Stomach smooth muscle (tissue), 2 donors: ENCODE data around the gene RBMS3.

Source experiments
- H3K27ac ChIP-seq: one replicate; pipeline ENCODE4 v1.7.0; 2013; ENCODE audit warnings: mild to moderate bottlenecking, low read length, inconsistent platforms
- H3K27me3 ChIP-seq, 2 donors: one replicate each; pipeline ENCODE4 v1.7.0; 2013; ENCODE audit warnings: low read length in 2 of 2; ENCODE audit not compliant: insufficient read depth in 2 of 2, control insufficient read depth in 1 of 2
- H3K36me3 ChIP-seq, 2 donors: one replicate each; pipeline ENCODE4 v1.7.0; 2013; ENCODE audit warnings: low read length in 2 of 2; ENCODE audit not compliant: control insufficient read depth in 2 of 2, insufficient read depth in 2 of 2
- H3K4me1 ChIP-seq: one replicate; pipeline ENCODE4 v1.7.0; 2013; ENCODE audit warnings: low read length; ENCODE audit not compliant: control insufficient read depth, insufficient read depth
- H3K4me3 ChIP-seq, 2 donors: one replicate each; pipeline ENCODE4 v1.7.0; 2013; ENCODE audit warnings: low read length in 2 of 2
- H3K9ac ChIP-seq, 2 donors: one replicate each; pipeline ENCODE4 v1.7.0; 2013; ENCODE audit warnings: low read length in 2 of 2, mild to moderate bottlenecking in 1 of 2
- H3K9me3 ChIP-seq, 2 donors: one replicate each; pipeline ENCODE4 v1.7.0; 2013; ENCODE audit warnings: low read length in 2 of 2; ENCODE audit not compliant: control insufficient read depth in 2 of 2
- donor health status: healthy.
- donor health status: Pancreatic carcinoma.

RBMS3 gene

DNA sequence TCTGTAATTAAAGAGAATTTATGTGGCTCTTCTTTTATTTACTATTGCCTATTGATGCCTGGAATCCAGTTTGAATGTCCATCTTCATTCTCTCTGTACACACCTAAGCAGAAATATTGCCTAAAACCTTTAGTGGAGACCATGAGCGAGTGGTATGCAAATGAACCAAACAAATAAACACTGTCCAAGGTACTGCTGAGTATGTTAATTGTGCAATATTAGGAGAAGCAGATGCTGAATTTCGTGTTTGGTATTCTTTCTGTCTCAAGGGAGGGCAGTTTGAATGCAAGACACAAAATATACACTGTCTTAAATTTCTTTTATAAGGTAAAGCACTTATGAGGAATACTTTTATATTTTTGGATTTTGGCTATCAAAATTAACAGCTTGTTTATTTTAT, 440.9 kb downstream of the RBMS3 start:
- no peak overlapping the region for H3K9ac ChIP-seq
- no peak overlapping the region for H3K4me3 ChIP-seq
- H3K27ac ChIP-seq = no peak overlapping the region
- H3K4me1 ChIP-seq = no peaks in the 10 kb centered on the region
- H3K36me3 ChIP-seq = no peaks in the 10 kb centered on the region
- H3K9me3 ChIP-seq = no peaks in the 10 kb centered on the region
- no peaks in the 10 kb centered on the region for H3K27me3 ChIP-seq

DNA sequence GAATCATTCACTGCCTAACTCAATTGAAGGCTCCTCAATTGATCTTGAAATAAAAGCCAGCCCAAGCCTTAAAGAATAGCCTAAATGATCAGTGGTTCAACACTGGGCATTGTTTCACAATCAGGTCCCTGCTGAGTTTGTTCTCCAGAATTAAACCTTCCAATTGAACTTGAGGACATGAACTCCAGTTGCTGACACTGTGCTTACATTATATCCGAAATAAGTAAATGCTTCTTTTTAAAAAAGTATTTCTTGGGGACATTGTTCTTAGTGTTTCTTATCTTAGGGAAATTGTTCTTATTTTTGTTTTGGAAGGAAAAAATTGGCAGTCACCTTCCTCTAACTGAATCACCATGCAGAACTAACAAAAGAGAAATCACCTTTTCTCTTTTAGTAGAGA, 450.2 kb downstream of the RBMS3 start:
- Histone ChIP-seq H3K27ac (no peak overlapping the region), H3K9me3 (no peaks in the 10 kb centered on the region), H3K4me3 (no peak overlapping the region), H3K4me1 (no peaks in the 10 kb centered on the region), H3K27me3 (no peaks in the 10 kb centered on the region), H3K9ac (no peak overlapping the region), H3K36me3 (no peaks in the 10 kb centered on the region)

DNA sequence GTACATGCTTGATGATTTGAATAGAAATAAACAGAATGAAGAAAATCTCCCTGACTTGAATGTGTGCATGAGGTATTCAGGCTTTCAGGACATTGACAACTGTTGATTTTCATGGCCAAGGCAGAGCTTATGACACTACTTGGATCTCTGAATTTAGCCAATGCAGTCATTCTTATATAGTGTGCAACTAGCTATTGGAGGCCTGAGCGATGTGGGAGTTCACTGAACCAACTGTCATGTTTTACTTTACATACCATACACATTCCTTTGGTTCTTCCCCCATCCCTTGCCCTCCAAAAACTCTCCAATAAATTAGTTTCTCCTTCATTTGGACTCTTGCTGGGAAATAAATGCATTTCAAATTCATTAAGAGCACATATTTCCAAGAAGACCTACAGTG, 460.4 kb downstream of the RBMS3 start:
- Histone ChIP-seq H3K36me3 (no peaks in the 10 kb centered on the region), H3K4me3 (no peak overlapping the region), H3K27me3 (no peaks in the 10 kb centered on the region), H3K9me3 (no peaks in the 10 kb centered on the region), H3K27ac (no peak overlapping the region), H3K9ac (no peak overlapping the region), H3K4me1 (no peaks in the 10 kb centered on the region)

DNA sequence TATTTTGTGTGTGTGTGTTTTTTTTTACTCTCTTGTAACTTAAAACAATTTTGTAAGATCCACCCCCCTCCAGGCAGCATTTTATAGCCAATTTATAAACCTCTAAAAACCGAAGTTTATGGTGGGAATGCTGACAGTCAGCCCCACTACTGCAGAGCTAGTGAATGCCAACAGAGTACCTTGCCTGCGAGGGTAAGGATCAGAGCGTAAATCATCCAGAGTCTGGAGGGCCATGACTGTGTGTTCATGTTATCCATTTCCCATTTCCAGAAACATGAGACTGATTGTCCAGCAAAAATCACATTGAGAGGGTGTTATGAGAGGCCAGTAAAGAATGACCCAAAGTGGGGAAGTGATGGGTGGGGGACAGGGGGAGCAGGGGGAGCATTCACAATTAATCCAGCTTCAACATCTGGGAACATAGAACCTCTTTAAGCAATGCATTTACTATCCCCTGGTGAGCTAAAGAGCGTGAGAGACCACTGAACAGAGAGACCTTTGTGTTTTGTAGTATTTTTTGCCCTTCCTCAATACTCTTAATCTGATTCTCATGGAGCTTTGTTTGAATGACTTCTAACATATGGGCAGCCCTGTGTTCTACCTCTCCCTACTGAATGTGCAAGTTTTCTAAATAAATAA, 464.5 kb downstream of the RBMS3 start:
- Histone ChIP-seq H3K27me3 (no peaks in the 10 kb centered on the region), H3K9me3 (no peaks in the 10 kb centered on the region), H3K4me3 (no peak overlapping the region), H3K9ac (no peak overlapping the region), H3K36me3 (no peaks in the 10 kb centered on the region), H3K4me1 (no peaks in the 10 kb centered on the region), H3K27ac (no peak overlapping the region)

DNA sequence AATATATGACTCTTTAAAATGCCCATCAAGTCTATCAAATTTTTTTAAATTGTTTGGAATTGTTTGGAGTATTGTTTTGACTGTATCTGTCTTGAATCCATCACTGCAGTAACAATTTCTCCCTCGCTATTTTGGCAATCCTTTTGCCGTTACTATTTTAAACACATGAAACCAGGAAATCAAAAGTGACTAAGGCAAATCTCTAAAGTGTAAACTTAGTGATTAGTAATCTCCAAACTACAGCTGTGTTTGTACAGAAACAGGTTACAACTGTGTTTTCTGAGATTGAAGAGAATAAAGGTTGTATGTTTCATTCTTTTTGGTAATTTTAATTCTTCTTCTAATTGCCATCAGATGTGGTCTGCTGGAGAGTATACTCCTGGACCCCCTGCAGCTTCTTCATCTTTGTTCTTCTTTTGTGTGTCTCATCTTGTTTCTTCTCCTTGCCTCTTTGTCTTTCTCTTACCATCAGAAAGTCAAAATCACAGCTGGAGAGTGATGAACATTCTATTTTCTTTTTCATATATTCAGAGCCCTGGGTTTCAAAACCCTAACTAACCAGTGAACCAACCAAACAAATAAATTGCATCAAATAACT, 465.4 kb downstream of the RBMS3 start:
- no peak overlapping the region for H3K27ac ChIP-seq
- no peaks in the 10 kb centered on the region for H3K36me3 ChIP-seq
- no peak overlapping the region for H3K9ac ChIP-seq
- no peak overlapping the region for H3K4me3 ChIP-seq
- H3K4me1 ChIP-seq = no peaks in the 10 kb centered on the region
- no peaks in the 10 kb centered on the region for H3K9me3 ChIP-seq
- H3K27me3 ChIP-seq = no peaks in the 10 kb centered on the region

DNA sequence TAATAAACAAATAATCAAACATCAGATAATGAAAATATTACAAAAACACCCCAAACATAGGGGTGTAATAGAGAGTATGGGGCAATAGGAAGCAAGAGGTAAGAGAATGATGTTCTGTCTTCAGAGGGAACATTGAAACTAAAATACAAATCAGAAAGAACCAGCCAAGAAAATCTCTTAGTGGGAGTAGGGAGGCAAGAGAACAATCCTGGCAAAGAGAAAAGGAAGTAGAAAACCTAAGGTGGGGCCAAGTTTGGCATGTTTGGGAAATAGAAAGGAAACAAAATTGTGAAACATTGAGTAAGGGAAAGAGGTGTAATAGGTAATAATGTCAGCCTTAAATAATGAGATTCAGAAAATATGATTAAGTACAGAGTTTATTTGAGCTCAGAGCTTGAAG, 467.1 kb downstream of the RBMS3 start:
- H3K4me1 ChIP-seq = no peaks in the 10 kb centered on the region
- H3K9me3 ChIP-seq = no peaks in the 10 kb centered on the region
- no peak overlapping the region for H3K4me3 ChIP-seq
- H3K27me3 ChIP-seq = no peaks in the 10 kb centered on the region
- H3K27ac ChIP-seq = no peak overlapping the region
- H3K9ac ChIP-seq = no peak overlapping the region
- H3K36me3 ChIP-seq = no peaks in the 10 kb centered on the region

DNA sequence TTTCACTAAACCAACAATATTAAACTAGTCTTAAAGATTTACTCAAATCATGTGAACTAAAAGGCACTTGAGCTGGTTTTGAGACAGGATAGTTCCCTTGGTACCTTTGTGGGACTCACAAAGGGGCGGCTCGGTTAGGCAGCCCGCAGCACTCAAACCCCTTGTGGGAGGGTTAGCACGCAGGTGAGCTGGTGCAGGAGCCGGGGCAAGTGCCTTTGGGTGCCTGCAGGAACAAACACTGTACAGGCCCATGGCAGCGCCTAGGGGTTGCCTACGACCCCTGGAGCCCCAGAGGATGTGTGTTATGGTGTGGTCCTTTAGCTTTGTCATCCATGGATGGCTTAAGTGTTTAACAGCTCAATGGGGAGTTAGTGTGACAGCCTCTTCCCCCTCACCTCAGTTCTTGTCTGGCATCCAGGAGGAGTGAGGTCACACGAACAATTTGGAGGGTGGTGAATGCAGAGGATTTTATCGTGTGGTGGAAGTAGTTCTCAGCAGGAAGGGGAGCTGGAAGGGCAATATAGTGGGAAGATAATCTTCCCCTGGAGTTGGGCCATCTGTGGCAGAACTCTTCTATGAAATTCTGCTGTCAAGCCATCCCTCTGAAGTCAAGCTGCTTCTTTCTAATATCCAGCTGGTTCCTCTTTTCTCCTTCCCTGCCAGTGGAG, 470.9 kb downstream of the RBMS3 start:
- no peaks in the 10 kb centered on the region for H3K36me3 ChIP-seq
- no peaks in the 10 kb centered on the region for H3K4me1 ChIP-seq
- no peaks in the 10 kb centered on the region for H3K9me3 ChIP-seq
- no peak overlapping the region for H3K4me3 ChIP-seq
- H3K27me3 ChIP-seq = no peaks in the 10 kb centered on the region
- no peak overlapping the region for H3K27ac ChIP-seq
- H3K9ac ChIP-seq = no peak overlapping the region

DNA sequence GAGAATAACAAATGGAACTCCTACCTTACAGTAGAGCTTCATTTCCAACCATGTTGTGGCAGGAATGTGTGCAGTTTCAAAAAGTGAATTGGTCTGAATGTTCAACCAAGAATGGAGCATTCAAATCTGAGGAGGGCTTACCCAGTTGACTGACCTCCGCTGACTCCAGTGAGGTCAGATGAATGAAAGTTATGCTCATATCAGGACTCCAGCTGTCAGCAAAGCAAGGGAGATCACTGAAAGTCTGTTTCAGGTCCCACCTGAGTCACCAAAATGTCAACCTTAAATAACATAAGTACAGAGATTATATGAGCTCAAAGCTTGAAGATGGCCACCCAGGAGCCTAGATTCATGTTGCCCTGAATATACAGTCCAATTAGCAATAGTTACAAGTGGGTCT, 473.5 kb downstream of the RBMS3 start:
- Histone ChIP-seq H3K27ac (no peak overlapping the region), H3K9me3 (no peaks in the 10 kb centered on the region), H3K27me3 (no peaks in the 10 kb centered on the region), H3K4me1 (peaks cover 9% of the 10 kb centered on the region), H3K36me3 (no peaks in the 10 kb centered on the region), H3K4me3 (no peak overlapping the region), H3K9ac (no peak overlapping the region)

DNA sequence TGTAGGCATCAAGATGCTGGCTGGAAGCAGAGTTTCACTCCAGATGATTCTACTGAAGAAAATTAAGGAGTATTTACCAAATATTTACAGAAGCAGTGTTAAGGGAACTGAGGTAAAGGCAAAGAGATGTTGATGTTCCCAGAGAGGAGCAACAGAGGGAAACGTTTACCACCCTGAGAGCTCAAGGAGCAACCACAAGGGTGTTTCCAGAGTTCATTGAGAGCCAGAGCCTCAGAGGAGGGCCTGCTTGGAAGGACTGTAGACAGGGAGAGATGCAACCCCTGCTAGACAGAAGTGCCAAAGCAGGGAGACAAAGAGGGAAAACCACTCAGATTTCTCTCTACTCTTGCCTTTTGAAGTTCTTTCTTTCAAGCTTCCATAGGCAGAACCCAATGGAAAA, 474.5 kb downstream of the RBMS3 start:
- H3K9me3 ChIP-seq = no peaks in the 10 kb centered on the region
- no peaks in the 10 kb centered on the region for H3K27me3 ChIP-seq
- no peak overlapping the region for H3K9ac ChIP-seq
- no peak overlapping the region for H3K27ac ChIP-seq
- no peaks in the 10 kb centered on the region for H3K36me3 ChIP-seq
- no peak overlapping the region for H3K4me3 ChIP-seq
- peaks cover 16% of the 10 kb centered on the region for H3K4me1 ChIP-seq

DNA sequence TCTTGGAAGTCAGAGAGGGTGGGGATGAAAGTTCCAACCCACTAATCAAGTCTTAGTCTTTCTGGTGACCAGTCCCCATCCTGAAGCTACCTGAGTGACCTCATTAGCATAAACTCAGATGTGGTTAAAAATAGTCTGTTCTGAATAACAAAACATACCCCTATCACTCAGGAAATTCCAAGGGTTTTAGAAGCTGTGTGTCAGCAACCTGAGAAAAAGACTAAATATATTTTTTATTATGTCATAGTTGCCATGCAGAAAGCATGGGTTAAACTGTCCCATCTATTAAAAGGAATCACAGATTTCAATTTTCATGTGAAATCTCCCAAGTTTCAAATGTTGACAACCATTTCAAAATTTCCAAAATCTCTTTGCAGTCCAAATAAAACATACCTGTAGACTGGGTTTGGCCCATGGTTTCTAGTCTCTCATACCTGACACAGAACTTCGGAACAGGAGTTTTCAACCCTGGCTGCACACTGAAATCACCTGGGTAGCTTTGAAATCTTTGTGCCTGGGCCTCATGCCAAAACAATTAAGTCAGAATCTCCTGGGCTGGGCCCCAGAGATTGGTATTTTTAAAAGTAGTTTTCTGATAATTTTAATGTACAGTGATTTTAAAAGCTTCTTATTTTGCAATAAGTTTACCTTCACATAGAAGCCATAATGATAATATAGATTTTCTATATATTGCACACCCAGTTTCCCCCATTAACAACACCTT, 476.3 kb downstream of the RBMS3 start:
- Histone ChIP-seq H3K9me3 (no peaks in the 10 kb centered on the region), H3K27me3 (no peaks in the 10 kb centered on the region), H3K9ac (no peak overlapping the region), H3K4me3 (no peak overlapping the region), H3K36me3 (no peaks in the 10 kb centered on the region), H3K4me1 (peaks cover 16% of the 10 kb centered on the region), H3K27ac (no peak overlapping the region)

DNA sequence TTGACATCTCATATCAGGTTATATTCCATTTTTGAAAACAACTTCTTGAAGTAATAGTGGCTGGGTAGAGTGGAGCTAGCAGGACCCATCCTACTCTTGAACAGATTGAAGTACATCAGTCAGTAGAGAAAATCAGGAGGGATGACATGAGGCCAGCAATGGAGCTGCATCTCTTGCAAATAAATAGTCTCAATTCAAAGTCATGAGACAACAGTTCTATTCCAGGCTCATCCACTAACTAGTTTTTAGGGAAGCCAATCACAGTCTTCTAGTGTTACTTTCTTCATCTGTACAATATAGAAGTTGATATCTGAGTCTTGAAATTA, 477.2 kb downstream of the RBMS3 start:
- Histone ChIP-seq H3K27me3 (no peaks in the 10 kb centered on the region), H3K9me3 (no peaks in the 10 kb centered on the region), H3K4me1 (peaks cover 16% of the 10 kb centered on the region), H3K36me3 (no peaks in the 10 kb centered on the region), H3K4me3 (no peak overlapping the region), H3K9ac (no peak overlapping the region), H3K27ac (peak overlapping the region; percentile 3)
